Activated gamma-delta T cell (primary cell): Measurements from ENCODE around the gene CEBPB.
"Not testable (repeated sequence)": the region's sequence is repeated elsewhere in the genome, so short reads cannot be mapped to it uniquely, and the experiment has no call there.

Source experiments
- DNase-seq: peaks from one replicate; lab custom pipeline; 2025; lab: John Stamatoyannopoulos, UW

CEBPB gene

GRCh38 chr20:50169329-50169823 lies 21.3 kb upstream of the CEBPB start:
- no peak for DNase-seq

GRCh38 chr20:50170549-50171220 lies 19.9 kb upstream of the CEBPB start:
- no peak for DNase-seq

GRCh38 chr20:50172347-50173013 lies 18.1 kb upstream of the CEBPB start:
- no peak for DNase-seq

GRCh38 chr20:50174456-50174855 lies 16.2 kb upstream of the CEBPB start:
- no peak for DNase-seq

GRCh38 chr20:50175938-50176933 lies 14.4 kb upstream of the CEBPB start:
- DNase-seq: no peak

- DNase-seq: not testable (repeated sequence)
Observed at GRCh38 chr20:50178672-50179071, 12.0 kb upstream of the CEBPB start.

- DNase-seq: no peak
Observed at GRCh38 chr20:50181344-50181743, 9.3 kb upstream of the CEBPB start.

GRCh38 chr20:50182346-50182745 lies 8.3 kb upstream of the CEBPB start:
- no peak for DNase-seq

GRCh38 chr20:50185426-50185825 lies 5.2 kb upstream of the CEBPB start:
- DNase-seq: no peak

- no peak for DNase-seq
Observed at GRCh38 chr20:50186151-50186885, 4.3 kb upstream of the CEBPB start.

- no peak for DNase-seq
Observed at GRCh38 chr20:50186987-50187402, 3.6 kb upstream of the CEBPB start.

- DNase-seq: no peak
Observed at GRCh38 chr20:50187403-50188051, 3.1 kb upstream of the CEBPB start.

- DNase-seq: no peak
Observed at GRCh38 chr20:50188287-50188688, 2.3 kb upstream of the CEBPB start.

GRCh38 chr20:50188879-50189680 lies 1.6 kb upstream of the CEBPB start:
- no peak for DNase-seq

- DNase-seq: no peak
Observed at GRCh38 chr20:50189681-50190250, 864 bp upstream of the CEBPB start.

GRCh38 chr20:50191065-50191543 lies 474 bp downstream of the CEBPB start:
- peak; percentile 51 for DNase-seq

- DNase-seq: peak; percentile 49
Observed at GRCh38 chr20:50191544-50192363, 1.1 kb downstream of the CEBPB start.

- peak; percentile 50 for DNase-seq
Observed at GRCh38 chr20:50192364-50193198, 2.0 kb downstream of the CEBPB start.
